HepG2 (cell line): Measurements from ENCODE around the gene TAF1B. TPM values are rescaled to one million over a fixed set of nuclear protein-coding genes. Genes with fewer than 3 reads are reported as not detected.

Source experiments
- DNMT3B ChIP-seq: conservative IDR thresholded peaks from 2 replicates; pipeline ENCODE4 v1.6.1; 2016; ENCODE audit warnings: missing biosample characterization, control low read depth
- GPN1 ChIP-seq: sonication (generic); formaldehyde crosslinking; IDR thresholded peaks from 2 replicates; pipeline ENCODE4 v1.5.1; 2020; ENCODE audit warnings: missing genetic modification reagents, borderline replicate concordance
- KAT8 ChIP-seq: IDR thresholded peaks from 2 replicates; pipeline ENCODE4 v1.6.1; 2016; ENCODE audit warnings: missing genetic modification reagents, missing compliant biosample characterization
- POLR2AphosphoS2 ChIP-seq: IDR thresholded peaks from 2 replicates; pipeline ENCODE4 v1.6.1; 2011; ENCODE audit warnings: low read depth, low read length, improper control_type of control experiment
- RNF2 ChIP-seq: fragments of 450-650 bp; conservative IDR thresholded peaks from 2 replicates; pipeline ENCODE4 v1.6.1; 2016; ENCODE audit warnings: low read depth
- SCMH1 ChIP-seq: sonication (generic); formaldehyde crosslinking; IDR thresholded peaks from 2 replicates; pipeline ENCODE4 v1.9.0; 2021; ENCODE audit warnings: missing genetic modification reagents, mild to moderate bottlenecking, borderline replicate concordance
- TAF1 ChIP-seq: sonication (generic); formaldehyde crosslinking; IDR thresholded peaks from 2 replicates; pipeline ENCODE4 v1.4.0; 2020; ENCODE audit warnings: missing genetic modification reagents
- THYN1 ChIP-seq: sonication (generic); formaldehyde crosslinking; IDR thresholded peaks from 2 replicates; pipeline ENCODE4 v1.8.1; 2023; ENCODE audit warnings: low read depth, mild to moderate bottlenecking, moderate library complexity, missing genetic modification reagents, borderline replicate concordance
- U2AF1 ChIP-seq: fragments of 200-400 bp; formaldehyde crosslinking; optimal IDR thresholded peaks from 2 replicates; pipeline ENCODE3; 2017; ENCODE audit warnings: mild to moderate bottlenecking, low read depth, low read length
- WIZ ChIP-seq: sonication (generic); formaldehyde crosslinking; IDR thresholded peaks from 2 replicates; pipeline ENCODE4 v1.5.1; 2020; ENCODE audit warnings: mild to moderate bottlenecking, missing genetic modification reagents
- ZBTB40 ChIP-seq, 2 experiments: fragments of 450-650 bp in 1 of 2; sonication (generic) in 1 of 2; formaldehyde crosslinking in 1 of 2; IDR thresholded peaks; 2 replicates each; pipeline versions ENCODE4 v1.6.1 to v1.8.0; 2016 to 2022; ENCODE audit warnings: antibody characterized with exemption in 1 of 2, mild to moderate bottlenecking in 1 of 2, missing genetic modification reagents in 1 of 2
- ZC3H13 ChIP-seq: sonication (generic); formaldehyde crosslinking; IDR thresholded peaks from 2 replicates; pipeline ENCODE4 v1.8.1; 2023; ENCODE audit warnings: mild to moderate bottlenecking, missing genetic modification reagents, moderate library complexity
- ZFP37 ChIP-seq: sonication (generic); formaldehyde crosslinking; IDR thresholded peaks from 2 replicates; pipeline ENCODE4 v1.4.0; 2020; ENCODE audit warnings: missing genetic modification reagents, borderline replicate concordance
- ZNF331 ChIP-seq: sonication (generic); formaldehyde crosslinking; IDR thresholded peaks from 2 replicates; pipeline ENCODE4 v1.4.0; 2020; ENCODE audit warnings: missing genetic modification reagents
- ZNF333 ChIP-seq: sonication (generic); formaldehyde crosslinking; IDR thresholded peaks from 2 replicates; pipeline ENCODE4 v1.4.0; 2020; ENCODE audit warnings: mild to moderate bottlenecking, missing genetic modification reagents, borderline replicate concordance
- ZNF383 ChIP-seq: sonication (generic); formaldehyde crosslinking; IDR thresholded peaks from 2 replicates; pipeline ENCODE4 v1.4.0; 2020; ENCODE audit warnings: missing genetic modification reagents, mild to moderate bottlenecking, borderline replicate concordance
- polyA plus RNA-seq, 8 experiments: library from polyadenylated mRNA; depleted of rRNA in 3 of 8; stranded (reverse) in 7 of 8; unstranded in 1 of 8; fragments of >200 nt; fragmentation: Illumina TruSeq in 4 of 8; extraction: Trizol in 4 of 8; gene quantifications; 2 replicates each; pipeline versions ENCODE4 v1.2.1 to v1.2.3, GENCODE V29; 2011 to 2016; ENCODE audit warnings: low read depth in 4 of 8, missing spikeins in 1 of 8, mixed read lengths in 1 of 8; ENCODE audit not compliant: insufficient read depth in 1 of 8
- total RNA-seq, 5 experiments: library from RNA; depleted of rRNA; stranded (reverse); fragments of >200 nt; fragmentation: Illumina TruSeq; extraction: Trizol; gene quantifications; 2 replicates each; pipeline ENCODE4 v1.2.3, GENCODE V29; 2016; ENCODE audit warnings: low read depth in 1 of 5

TAF1B gene
- total and polyA plus RNA-seq, 2 of the 13 experiments (the other 11 are each of a cell fraction or from before 2014, with no cell fraction given), result 13.3 to 27.7 TPM

GRCh38 chr2:9807056-9807455 lies 36.2 kb upstream of the TAF1B start (continued):
- TF ChIP-seq ZBTB40 (IDR thresholded peaks at IDR 0.05) (no peak), ZBTB40 (CRISPR knock-in tag; IDR thresholded peaks at IDR 0.05) (no peak), ZC3H13 (CRISPR knock-in tag) (no peak), ZNF383 (no peak), TAF1 (CRISPR knock-in tag) (no peak), RNF2 (no peak), POLR2AphosphoS2 (no peak), THYN1 (CRISPR knock-in tag) (no peak), WIZ (CRISPR knock-in tag) (no peak), ZNF333 (CRISPR knock-in tag) (no peak), ZNF331 (no peak), SCMH1 (CRISPR knock-in tag) (no peak), DNMT3B (CRISPR knock-in tag) (no peak), ZFP37 (CRISPR knock-in tag) (no peak), KAT8 (CRISPR knock-in tag) (no peak), U2AF1 (no peak), GPN1 (CRISPR knock-in tag) (no peak)
